GM19455 (cell line): ENCODE measurements around the gene GMPPA.

Experiments used
- ATAC-seq: cut with Tn5 transposase; IDR thresholded peaks from one replicate; pipeline ENCODE4 v1.9.1; 2021; ENCODE audit not compliant: unreplicated experiment

The GMPPA gene

GRCh38 chr2:219553463-219553963 lies 54.8 kb downstream of the GMPPA start:
- no peak for ATAC-seq

- no peak for ATAC-seq
Observed at GRCh38 chr2:219554350-219554749, 55.7 kb downstream of the GMPPA start.

- ATAC-seq: no peak
Observed at GRCh38 chr2:219555956-219556355, 57.3 kb downstream of the GMPPA start.

GRCh38 chr2:219556413-219556812 lies 57.7 kb downstream of the GMPPA start:
- no peak for ATAC-seq
